Mucosa of stomach (tissue), 1 donor: ENCODE measurements around the gene PTPRU.

Source experiments
- H3K27me3 ChIP-seq: one replicate; pipeline ENCODE4 v1.7.0; 2013; ENCODE audit warnings: mild to moderate bottlenecking, low read length; ENCODE audit not compliant: control insufficient read depth, insufficient read depth
- H3K36me3 ChIP-seq: one replicate; pipeline ENCODE4 v1.7.0; 2013; ENCODE audit warnings: low read length; ENCODE audit not compliant: control insufficient read depth, insufficient read depth
- H3K4me1 ChIP-seq: one replicate; pipeline ENCODE4 v1.7.0; 2013; ENCODE audit warnings: mild to moderate bottlenecking, low read length; ENCODE audit not compliant: control insufficient read depth, insufficient read depth
- H3K4me3 ChIP-seq: one replicate; pipeline ENCODE4 v1.7.0; 2013; ENCODE audit warnings: low read length
- H3K9ac ChIP-seq: one replicate; pipeline ENCODE4 v1.7.0; 2013; ENCODE audit warnings: mild to moderate bottlenecking, low read length, moderate library complexity
- H3K9me3 ChIP-seq: one replicate; pipeline ENCODE4 v1.7.0; 2013; ENCODE audit warnings: mild to moderate bottlenecking, low read length, moderate library complexity; ENCODE audit not compliant: control insufficient read depth
- donor health status: Pancreatic carcinoma.

PTPRU gene

GRCh38 chr1:29362764-29363163, 126.4 kb downstream of the PTPRU start:
- H3K4me1 ChIP-seq = no peaks in the 10 kb centered on the region
- H3K36me3 ChIP-seq = no peaks in the 10 kb centered on the region
- no peak overlapping the region for H3K4me3 ChIP-seq
- no peaks in the 10 kb centered on the region for H3K27me3 ChIP-seq
- no peaks in the 10 kb centered on the region for H3K9me3 ChIP-seq
- H3K9ac ChIP-seq = no peak overlapping the region

GRCh38 chr1:29363536-29363935, 127.2 kb downstream of the PTPRU start:
- H3K9ac ChIP-seq = no peak overlapping the region
- H3K36me3 ChIP-seq = no peaks in the 10 kb centered on the region
- no peaks in the 10 kb centered on the region for H3K27me3 ChIP-seq
- H3K9me3 ChIP-seq = no peaks in the 10 kb centered on the region
- H3K4me1 ChIP-seq = no peaks in the 10 kb centered on the region
- H3K4me3 ChIP-seq = no peak overlapping the region

GRCh38 chr1:29364101-29364678, 127.9 kb downstream of the PTPRU start:
- no peak overlapping the region for H3K4me3 ChIP-seq
- H3K27me3 ChIP-seq = peaks cover 3% of the 10 kb centered on the region
- no peaks in the 10 kb centered on the region for H3K4me1 ChIP-seq
- H3K9ac ChIP-seq = no peak overlapping the region
- no peaks in the 10 kb centered on the region for H3K36me3 ChIP-seq
- H3K9me3 ChIP-seq = no peaks in the 10 kb centered on the region

GRCh38 chr1:29365906-29366670, 129.8 kb downstream of the PTPRU start:
- H3K4me1 ChIP-seq = no peaks in the 10 kb centered on the region
- H3K9me3 ChIP-seq = no peaks in the 10 kb centered on the region
- H3K9ac ChIP-seq = no peak overlapping the region
- no peaks in the 10 kb centered on the region for H3K36me3 ChIP-seq
- no peak overlapping the region for H3K4me3 ChIP-seq
- peaks cover 3% of the 10 kb centered on the region for H3K27me3 ChIP-seq

GRCh38 chr1:29368936-29369932, 132.9 kb downstream of the PTPRU start:
- Histone ChIP-seq H3K27me3 (peaks cover 3% of the 10 kb centered on the region), H3K9me3 (no peaks in the 10 kb centered on the region), H3K9ac (no peak overlapping the region)

GRCh38 chr1:29370067-29370466, 133.7 kb downstream of the PTPRU start:
- Histone ChIP-seq H3K9ac (no peak overlapping the region), H3K27me3 (peaks cover 3% of the 10 kb centered on the region)

More at GRCh38 chr1:29368936-29369932, 132.9 kb downstream of the PTPRU start:
- Histone ChIP-seq H3K4me3 (no peak overlapping the region), H3K4me1 (no peaks in the 10 kb centered on the region), H3K36me3 (no peaks in the 10 kb centered on the region)

GRCh38 chr1:29371332-29371731, 135.0 kb downstream of the PTPRU start:
- Histone ChIP-seq H3K27me3 (peaks cover 3% of the 10 kb centered on the region), H3K36me3 (no peaks in the 10 kb centered on the region), H3K9ac (no peak overlapping the region), H3K4me3 (no peak overlapping the region), H3K4me1 (no peaks in the 10 kb centered on the region), H3K9me3 (no peaks in the 10 kb centered on the region)

More at GRCh38 chr1:29370067-29370466, 133.7 kb downstream of the PTPRU start:
- Histone ChIP-seq H3K9me3 (no peaks in the 10 kb centered on the region), H3K4me1 (no peaks in the 10 kb centered on the region), H3K4me3 (no peak overlapping the region), H3K36me3 (no peaks in the 10 kb centered on the region)

GRCh38 chr1:29372108-29372507, 135.8 kb downstream of the PTPRU start:
- Histone ChIP-seq H3K27me3 (peaks cover 3% of the 10 kb centered on the region), H3K4me1 (no peaks in the 10 kb centered on the region), H3K36me3 (no peaks in the 10 kb centered on the region), H3K4me3 (no peak overlapping the region), H3K9me3 (no peaks in the 10 kb centered on the region), H3K9ac (no peak overlapping the region)
